HL-60 (cell line): ENCODE results near the gene ANKRD2.
"Not testable (repeated sequence)": the region's sequence is repeated elsewhere in the genome, so short reads cannot be mapped to it uniquely, and the experiment has no call there.

Experiments used
- DNase-seq, 2 experiments: peaks; one replicate each; pipeline ENCODE4 v3.0.0-alpha.2; 2010 to 2020; ENCODE audit warnings: low read depth in 1 of 2, low spot score in 1 of 2
- H3K27ac ChIP-seq: fragments of 250-450 bp; sonication (Bioruptor Pico); replicated peaks from 2 replicates; pipeline ENCODE4 v1.5.1; 2020; ENCODE audit warnings: mild to moderate bottlenecking, moderate library complexity
- H3K27me3 ChIP-seq: fragments of 250-450 bp; sonication (Bioruptor Pico); 2 replicates; pipeline ENCODE4 v1.5.1; 2021; ENCODE audit warnings: mild to moderate bottlenecking, moderate library complexity; ENCODE audit not compliant: insufficient read depth, poor library complexity, severe bottlenecking
- H3K4me3 ChIP-seq: replicated peaks from 2 replicates; pipeline ENCODE4 v1.5.1; 2011; ENCODE audit warnings: mild to moderate bottlenecking, control low read depth, low read length; ENCODE audit not compliant: insufficient read depth
- CTCF ChIP-seq: IDR thresholded peaks from one replicate; pipeline ENCODE4 v1.5.1; 2011; ENCODE audit warnings: low read length, control low read depth, inconsistent platforms; ENCODE audit not compliant: insufficient read depth
- GABPA ChIP-seq: IDR thresholded peaks from 2 replicates; pipeline ENCODE4 v1.6.1; 2012; ENCODE audit warnings: low read depth
- POLR2AphosphoS5 ChIP-seq: IDR thresholded peaks from 2 replicates; pipeline ENCODE4 v1.6.1; 2012; ENCODE audit warnings: low read depth
- REST ChIP-seq: IDR thresholded peaks from 2 replicates; pipeline ENCODE4 v1.6.1; 2012; ENCODE audit warnings: low read depth; ENCODE audit not compliant: insufficient replicate concordance
- SPI1 ChIP-seq: IDR thresholded peaks from 2 replicates; pipeline ENCODE4 v1.6.1; 2012; ENCODE audit warnings: low read depth, mild to moderate bottlenecking, borderline replicate concordance

Gene ANKRD2

GRCh38 chr10:97525683-97526110, 46.9 kb upstream of the ANKRD2 start:
- TF ChIP-seq REST (no peak), POLR2AphosphoS5 (no peak), SPI1 (no peak), CTCF (no peak), GABPA (no peak)
- DNase-seq: no peak
- Histone ChIP-seq H3K4me3 (no peak overlapping the region), H3K27ac (no peak overlapping the region), H3K27me3 (no peaks in the 10 kb centered on the region)

GRCh38 chr10:97528876-97529275, 43.7 kb upstream of the ANKRD2 start:
- not testable (repeated sequence) for H3K27me3 ChIP-seq, DNase-seq, H3K4me3 ChIP-seq, H3K27ac ChIP-seq

GRCh38 chr10:97529685-97530465, 42.7 kb upstream of the ANKRD2 start:
- TF ChIP-seq CTCF: no peak
- no peak for TF ChIP-seq POLR2AphosphoS5
- TF ChIP-seq REST: no peak
- no peak for TF ChIP-seq SPI1
- no peak for TF ChIP-seq GABPA
- Histone ChIP-seq H3K27ac (no peak overlapping the region), H3K27me3 (no peaks in the 10 kb centered on the region), H3K4me3 (no peak overlapping the region)
- no peak for DNase-seq

GRCh38 chr10:97531401-97531986, 41.1 kb upstream of the ANKRD2 start:
- Histone ChIP-seq H3K27me3 (no peaks in the 10 kb centered on the region), H3K4me3 (no peak overlapping the region), H3K27ac (no peak overlapping the region)
- TF ChIP-seq POLR2AphosphoS5: no peak
- no peak for TF ChIP-seq CTCF
- no peak for DNase-seq
